HG03139 (cell line): Measurements from ENCODE around the gene FBN2.
"Not testable (repeated sequence)": the region's sequence is repeated elsewhere in the genome, so short reads cannot be mapped to it uniquely, and the experiment has no call there.

Experiments
- ATAC-seq: cut with Tn5 transposase; IDR thresholded peaks from one replicate; pipeline ENCODE4 v1.9.1; 2021; ENCODE audit not compliant: unreplicated experiment

The FBN2 gene

DNA sequence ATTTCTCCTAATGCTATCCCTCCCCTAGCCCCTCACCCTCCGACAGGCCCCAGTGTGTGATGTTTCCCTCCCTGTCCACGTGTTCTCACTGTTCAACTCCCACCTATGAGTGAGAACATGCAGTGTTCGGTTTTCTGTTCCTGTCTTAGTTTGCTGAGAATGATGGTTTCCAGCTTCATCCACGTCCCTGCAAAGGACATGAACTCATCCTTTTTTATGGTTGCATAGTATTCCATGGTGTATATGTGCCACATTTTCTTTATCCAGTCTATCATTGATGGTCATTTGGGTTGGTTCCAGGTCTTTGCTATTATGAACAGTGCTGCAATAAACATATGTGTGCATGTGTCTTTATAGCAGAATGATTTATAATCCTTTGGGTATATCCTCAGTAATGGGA, 216.6 kb downstream of the FBN2 start:
- ATAC-seq: not testable (repeated sequence)

GRCh38 chr5:128318691-128319090, 219.4 kb downstream of the FBN2 start:
- no peak for ATAC-seq

DNA sequence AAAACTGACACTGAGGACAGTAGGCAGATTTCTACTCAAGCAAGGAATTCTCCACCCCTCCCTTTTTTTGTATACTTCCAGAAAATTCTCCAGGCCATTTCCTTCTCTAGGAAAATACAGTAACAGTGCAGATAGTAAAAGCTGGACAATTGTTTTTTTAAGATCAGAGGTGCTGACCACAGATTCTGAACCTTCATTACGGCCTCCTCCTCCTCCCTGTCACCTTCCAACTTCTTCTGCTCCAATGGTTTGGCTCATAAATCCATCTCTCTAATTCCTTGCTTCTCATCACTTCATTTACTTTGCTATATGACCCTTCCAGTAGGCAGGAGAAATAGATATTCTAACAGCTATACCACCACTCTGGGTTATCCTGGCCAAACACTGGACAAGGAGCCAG, 220.6 kb downstream of the FBN2 start:
- no peak for ATAC-seq

GRCh38 chr5:128315671-128316070, 222.4 kb downstream of the FBN2 start:
- no peak for ATAC-seq

GRCh38 chr5:128305341-128305740, 232.7 kb downstream of the FBN2 start:
- ATAC-seq: no peak

GRCh38 chr5:128304791-128305190, 233.3 kb downstream of the FBN2 start:
- no peak for ATAC-seq

DNA sequence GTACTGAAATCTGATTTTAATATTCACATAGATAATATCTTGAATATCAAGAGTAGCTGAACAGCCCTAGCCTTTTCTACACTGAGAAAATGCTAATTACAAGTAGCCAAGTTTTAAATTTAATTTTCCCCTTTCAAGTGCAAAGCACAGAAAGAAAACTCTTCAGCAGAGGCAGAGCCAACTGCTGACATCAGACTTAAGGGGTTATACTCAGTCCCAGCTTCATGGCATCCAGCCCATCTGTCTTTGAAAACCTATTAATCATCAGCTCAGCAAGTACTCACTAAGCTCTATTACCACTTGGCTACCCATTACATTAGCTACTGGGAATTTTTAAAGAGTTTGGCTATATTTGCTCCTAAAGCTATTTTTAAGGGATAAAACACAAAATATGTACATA, 234.0 kb downstream of the FBN2 start:
- no peak for ATAC-seq

DNA sequence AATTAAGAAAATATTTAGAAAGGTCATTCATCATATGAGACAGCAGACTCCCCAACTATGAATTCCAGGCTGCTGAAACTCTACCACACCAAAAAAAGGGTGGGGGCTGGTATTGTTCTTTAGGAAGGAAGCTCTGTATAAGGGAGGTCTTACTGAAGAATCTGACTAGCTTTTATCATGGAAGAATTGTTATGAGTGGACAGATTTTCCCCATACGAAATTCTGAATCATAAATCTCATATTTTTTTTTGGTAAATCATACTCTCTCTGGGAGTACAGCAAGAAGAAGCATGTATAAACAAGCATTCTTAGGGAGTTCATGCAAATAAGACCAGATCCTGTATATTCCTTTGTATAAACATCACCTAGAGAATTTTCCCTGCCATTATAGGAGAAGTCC, 234.5 kb downstream of the FBN2 start:
- no peak for ATAC-seq

GRCh38 chr5:128300181-128300580, 237.9 kb downstream of the FBN2 start:
- no peak for ATAC-seq

DNA sequence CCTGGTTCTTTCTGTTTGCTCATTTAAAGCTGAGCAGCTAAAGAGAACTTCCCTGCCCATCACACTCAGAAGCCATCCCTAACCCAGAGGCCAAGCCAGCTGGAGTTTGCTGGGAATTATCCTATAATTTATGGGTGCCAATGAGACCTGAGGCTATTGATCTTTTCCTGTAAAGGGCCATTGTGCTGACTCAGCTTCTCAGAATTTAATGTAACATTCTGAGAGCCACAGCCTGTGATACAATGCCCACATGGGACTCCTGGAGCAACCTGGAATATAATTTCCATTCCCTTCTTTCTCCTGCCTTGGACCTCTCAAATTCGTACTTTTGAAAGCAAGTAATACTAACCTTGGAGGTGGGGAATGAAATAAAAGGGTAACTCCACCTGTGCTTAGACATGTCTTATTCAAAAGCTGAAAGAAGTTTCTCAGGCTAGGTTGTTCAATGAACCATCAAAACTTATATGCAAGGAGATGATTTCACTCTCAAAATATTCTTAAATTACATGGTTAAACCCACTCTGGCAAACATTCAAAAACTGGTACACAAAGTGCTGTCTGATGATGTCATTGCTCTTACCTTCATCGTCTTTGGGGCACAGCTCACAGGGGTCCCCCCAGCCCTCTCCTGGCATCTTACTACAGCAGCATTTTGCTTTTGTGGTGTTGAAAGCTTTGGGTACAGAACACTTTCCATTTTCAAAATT, 247.7 kb downstream of the FBN2 start:
- no peak for ATAC-seq

DNA sequence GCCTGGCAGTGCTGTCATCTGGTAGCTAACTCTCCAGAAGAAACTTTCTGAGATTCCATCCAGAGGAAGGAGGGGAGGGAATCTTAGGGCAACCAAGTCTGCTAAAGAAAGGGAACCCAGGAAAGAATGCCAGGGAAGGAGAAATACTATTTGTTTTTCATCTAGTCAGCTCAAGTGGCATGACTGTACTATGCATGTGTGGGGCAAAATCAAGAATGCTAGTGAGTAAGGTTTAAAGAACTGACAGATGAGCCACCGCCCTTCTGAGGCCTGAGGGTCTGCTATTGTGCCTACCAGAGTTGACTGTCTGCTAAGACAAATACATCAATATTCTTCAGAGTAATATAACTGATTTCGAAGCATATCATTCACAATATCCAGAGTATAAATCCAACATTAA, 250.3 kb downstream of the FBN2 start:
- ATAC-seq: no peak

DNA sequence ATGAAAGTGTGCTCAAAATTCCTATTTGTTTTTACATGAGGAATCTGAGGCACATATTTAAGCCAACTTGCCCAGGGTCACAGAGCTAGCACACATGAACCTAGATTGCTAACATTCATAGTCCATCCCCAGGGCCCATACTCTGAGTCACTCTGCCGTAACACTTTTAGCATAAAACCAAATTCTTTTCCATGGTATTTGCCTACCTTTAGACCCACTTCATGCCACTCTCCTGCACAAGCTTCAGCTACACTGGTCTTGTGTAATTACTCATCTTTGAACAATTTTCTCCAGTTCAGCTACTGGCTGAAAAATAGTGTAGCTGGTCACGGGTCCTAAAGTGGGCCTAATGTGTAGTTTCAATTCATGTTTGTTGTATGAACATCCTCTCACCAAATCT, 253.8 kb downstream of the FBN2 start:
- ATAC-seq: no peak

DNA sequence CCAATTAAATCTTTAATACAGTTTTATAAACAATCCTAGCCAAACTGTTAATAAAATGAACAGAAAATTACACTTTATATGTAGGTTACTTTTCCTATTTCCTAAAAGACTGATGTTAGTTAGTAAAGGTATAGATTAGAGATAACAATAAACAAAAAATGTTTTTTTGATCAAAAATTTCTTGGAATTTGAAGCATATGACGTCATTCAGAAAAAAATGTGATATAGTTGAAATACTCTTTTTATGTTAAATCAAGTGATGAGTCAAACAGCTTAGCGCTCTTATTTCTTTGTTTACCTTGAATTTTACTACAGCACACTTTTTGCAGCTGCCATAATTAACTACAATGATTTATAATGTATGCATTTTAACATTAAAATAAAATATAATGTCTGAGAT, 258.7 kb downstream of the FBN2 start:
- ATAC-seq: no peak

- ATAC-seq: no peak
These were observed 261.4 kb downstream of the FBN2 start for GRCh38 chr5:128276537-128277216.

GRCh38 chr5:128274441-128274840, 263.6 kb downstream of the FBN2 start:
- no peak for ATAC-seq

DNA sequence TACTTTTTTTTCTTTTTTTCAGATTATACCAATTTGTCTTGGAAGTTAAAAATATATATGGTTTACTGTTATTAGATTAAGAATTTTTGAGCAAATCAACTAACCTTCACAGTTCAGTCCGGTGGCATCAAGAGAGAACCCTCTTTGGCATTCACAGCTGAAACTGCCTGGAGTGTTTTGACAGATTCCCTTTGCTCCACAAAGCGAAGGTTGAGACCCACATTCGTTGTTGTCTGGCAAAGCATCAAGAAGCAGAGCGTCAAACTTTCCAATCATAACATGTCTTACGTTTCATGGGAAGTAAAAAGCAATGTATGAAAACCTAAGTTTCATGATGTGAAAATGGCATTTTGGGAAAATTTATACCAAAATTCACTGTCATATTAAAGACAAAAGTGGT, 264.3 kb downstream of the FBN2 start:
- no peak for ATAC-seq

DNA sequence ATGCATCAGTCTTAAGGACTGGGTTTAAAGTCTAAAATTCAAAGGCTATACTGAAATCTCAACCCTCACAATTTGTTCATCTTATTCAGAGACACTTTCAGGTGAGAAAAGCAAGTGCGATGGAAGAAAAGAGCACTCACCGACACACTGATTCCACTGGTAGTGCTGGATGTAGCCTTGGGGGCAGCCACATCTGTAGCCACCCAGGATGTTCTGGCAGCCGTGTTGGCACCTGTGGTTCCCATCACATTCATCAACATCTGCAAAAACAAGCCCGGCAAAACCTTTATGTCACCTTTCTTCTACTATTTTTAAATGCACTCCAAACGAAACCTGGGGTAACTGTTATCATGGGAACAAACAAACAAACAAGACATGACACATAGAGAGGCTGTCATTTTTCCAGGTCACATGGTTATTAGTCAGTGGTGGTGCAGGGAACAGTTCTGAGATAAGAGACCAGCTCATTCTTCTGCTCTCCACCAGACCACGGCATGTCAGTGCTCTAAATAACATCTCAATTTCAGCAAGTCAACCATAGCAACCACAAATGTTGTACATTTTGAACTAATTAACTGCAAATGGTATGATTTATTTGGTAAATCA, 266.1 kb downstream of the FBN2 start:
- no peak for ATAC-seq

DNA sequence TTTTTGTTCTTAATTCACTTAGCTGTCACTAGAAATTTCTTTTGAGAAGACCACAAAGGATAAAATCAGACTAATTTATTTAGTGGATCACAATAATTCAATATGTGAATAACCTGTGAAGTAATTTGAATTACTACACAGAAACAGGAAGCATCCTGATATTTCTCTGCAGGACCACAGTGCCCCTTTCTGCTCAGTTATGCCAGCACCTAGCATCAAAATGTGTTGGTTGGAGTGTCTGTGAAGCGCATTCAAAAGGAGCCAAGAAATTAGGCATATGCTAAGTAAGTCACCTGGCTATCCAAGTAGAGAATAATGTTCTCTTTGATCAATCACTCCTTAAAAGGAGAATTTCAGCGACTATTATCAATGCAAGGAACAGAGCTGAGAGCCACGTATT, 267.0 kb downstream of the FBN2 start:
- ATAC-seq: no peak

DNA sequence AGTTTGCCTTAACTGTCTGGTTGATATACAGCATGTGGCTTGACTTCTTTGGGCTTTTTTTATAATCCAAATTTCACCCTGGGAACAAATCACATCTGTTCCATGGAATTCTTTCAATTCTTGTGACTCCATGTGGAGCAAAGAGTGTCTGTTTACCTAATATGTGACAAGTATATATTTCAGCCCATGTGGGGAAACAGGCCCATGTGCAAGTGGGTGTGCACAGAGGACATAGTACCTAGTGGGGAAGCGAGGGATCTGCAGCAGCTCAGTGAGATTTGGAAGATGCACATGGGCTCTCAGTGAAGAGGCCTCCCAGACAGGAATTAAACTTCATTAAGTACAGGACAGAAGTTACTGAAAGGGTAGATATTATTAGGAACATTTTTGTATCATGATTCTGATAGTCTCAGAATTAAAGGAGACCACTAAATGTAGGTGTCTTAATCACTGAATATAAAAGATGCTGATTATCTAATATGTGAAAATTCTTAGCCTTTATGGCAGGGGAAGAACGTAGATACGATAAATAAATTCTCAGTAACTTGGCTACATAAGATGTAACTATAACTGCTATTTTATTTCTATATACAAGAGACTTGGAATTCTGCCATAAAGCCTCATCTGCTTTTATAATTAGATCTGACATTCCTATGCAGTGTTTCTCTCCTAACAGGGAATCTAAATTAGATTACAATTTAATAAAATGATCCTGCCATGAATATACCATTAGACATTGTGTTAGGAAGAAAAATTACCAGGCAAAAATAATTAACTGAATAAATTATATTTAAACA, 273.3 kb downstream of the FBN2 start:
- no peak for ATAC-seq

DNA sequence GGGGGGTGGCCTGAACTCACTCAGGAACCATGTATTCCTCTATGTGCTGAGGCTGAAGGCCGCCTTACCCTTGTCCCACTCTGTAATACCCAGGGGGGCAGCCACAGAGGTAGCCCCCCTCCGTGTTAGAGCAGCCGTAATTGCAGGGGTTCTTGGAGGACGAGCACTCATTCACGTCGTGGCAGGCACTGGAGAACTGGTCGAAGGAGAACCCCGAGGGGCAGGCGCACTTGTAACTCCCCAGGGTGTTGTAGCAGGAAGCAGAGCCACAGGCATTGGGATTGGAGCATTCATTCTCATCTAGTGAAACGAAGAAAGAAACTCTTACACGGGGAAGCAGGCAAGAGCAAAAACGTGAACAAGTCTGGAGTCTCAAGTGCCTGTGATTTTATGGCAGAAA, 274.7 kb downstream of the FBN2 start:
- ATAC-seq: no peak

DNA sequence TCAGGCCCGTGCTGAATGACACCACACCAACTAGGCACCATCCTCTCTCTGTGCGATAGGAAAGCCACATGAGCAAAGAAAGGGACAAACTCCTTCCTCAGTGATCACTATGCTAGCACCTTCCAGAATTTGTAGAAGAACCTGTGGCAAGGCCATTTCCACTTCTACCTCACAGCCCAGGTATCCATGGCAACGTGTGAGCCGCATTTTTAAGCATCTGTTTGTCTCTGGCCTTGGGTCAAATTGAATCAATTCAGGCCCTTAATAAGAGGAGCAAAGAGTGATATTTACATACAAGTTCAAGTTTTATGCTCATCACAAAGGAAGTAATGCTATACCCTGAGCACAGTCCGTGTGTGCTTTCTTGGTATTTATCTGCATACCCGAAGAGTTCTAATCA, 275.1 kb downstream of the FBN2 start:
- ATAC-seq: no peak

DNA sequence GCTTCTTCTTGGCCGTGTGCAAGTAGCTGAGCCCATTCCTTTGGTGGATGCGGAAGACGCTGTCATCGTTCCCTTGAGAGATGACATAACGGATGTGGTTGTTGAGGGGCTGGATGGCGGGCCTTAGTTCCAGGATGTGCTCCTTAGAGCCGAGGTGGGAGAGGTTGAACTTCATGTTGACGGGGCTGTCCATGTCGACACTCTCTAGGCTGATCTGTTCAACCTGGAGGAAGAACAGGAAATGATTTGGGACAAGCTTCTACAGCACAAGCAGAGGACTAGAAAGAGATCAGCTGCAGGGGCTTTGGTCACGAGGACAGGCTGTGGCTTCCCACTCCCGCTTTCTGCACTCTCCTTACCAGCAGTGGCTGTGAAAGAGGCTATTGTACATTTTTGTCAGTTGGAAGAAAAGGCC, 278.4 kb downstream of the FBN2 start:
- ATAC-seq: no peak
